Measurements from ENCODE around the gene TMEM176B.

Gene TMEM176B

GRCh38 chr7:150746921-150747320, 53.2 kb downstream of the TMEM176B start:
- DNase-seq = no peak

GRCh38 chr7:150745876-150746275, 54.3 kb downstream of the TMEM176B start:
- DNase-seq = no peak

- no peak for DNase-seq
Measured at GRCh38 chr7:150745086-150745485, 55.1 kb downstream of the TMEM176B start.

- no peak for DNase-seq
Measured at GRCh38 chr7:150744041-150744656, 56.0 kb downstream of the TMEM176B start.

- no peak for DNase-seq
Measured at GRCh38 chr7:150742286-150742968, 57.7 kb downstream of the TMEM176B start.

Measured in activated CD4-positive, alpha-beta T cell treated with anti-CD3 and anti-CD28 coated beads for 1 hour (primary cell).